Stimulated activated CD4-positive, alpha-beta T cell treated with anti-CD3 and anti-CD28 coated beads, Interleukin-4, amount 100 ng/mL, for 1 hour (primary cell): ENCODE data around the gene NOL4L.

Experiments used
- DNase-seq: peaks from one replicate; pipeline ENCODE4 v3.0.0-alpha.2; 2020

NOL4L gene

DNA sequence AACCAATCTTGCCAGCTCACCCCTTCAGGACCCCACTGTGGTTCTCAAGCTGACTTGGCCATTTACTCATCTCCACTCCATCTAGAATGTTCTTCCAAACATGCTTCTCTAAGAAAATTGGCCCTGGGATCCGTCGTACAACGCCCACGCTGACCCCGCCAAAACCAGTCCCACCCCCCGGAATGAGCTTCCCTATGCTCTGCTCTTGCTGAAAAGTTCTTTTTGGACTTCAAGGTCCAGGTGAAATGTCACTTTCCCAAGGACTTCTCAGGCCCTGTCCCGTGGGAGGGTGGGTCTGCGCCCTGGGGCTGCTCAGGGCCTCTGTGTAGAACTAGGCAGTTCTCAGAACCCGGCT lies 9.9 kb downstream of the NOL4L start:
- no peak for DNase-seq

DNA sequence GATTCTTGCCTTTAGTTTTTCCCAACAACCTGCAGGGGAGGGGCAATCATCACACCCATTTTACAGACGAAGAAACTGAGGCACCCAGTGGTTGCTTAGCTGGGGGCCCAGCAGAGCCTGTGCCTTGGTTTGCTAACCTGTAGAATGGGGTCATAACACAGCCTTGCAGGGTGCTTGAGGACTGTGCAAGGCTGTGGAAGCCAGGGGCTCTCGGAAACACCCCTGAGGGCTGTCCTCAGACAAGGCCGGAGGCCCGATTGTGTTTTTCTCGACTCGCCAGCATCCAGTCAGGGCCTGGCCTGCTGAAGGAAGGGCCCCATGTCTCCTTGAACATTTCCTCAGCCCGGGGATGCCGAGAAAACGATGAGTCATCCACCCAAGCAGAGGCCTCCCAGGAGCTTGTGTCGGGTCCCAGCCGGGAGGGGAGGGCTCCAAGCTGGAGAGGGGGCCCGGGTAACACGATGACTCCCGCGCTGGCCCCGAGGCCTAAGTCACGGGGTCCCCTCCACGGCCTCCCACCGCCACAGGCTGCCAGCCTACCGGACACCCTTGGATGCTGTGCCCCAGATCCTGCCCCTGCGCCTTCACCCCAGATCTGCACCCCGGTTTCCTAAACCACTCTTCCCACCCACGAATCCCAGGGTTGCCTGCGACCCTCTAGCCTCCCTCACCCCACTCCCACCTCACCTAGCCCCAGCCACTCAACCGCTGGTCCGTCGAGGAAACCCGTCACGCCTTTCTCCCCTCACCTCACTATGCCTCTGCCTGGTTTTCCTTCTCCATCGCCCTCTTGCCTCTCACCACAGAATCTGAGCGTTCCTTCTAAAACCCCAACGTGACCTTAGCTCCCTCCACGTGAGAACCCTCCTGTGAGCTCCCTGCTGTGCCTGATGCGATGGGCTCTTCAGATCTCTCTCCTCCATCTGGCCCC lies 10.6 kb downstream of the NOL4L start:
- peak; percentile 41 for DNase-seq

DNA sequence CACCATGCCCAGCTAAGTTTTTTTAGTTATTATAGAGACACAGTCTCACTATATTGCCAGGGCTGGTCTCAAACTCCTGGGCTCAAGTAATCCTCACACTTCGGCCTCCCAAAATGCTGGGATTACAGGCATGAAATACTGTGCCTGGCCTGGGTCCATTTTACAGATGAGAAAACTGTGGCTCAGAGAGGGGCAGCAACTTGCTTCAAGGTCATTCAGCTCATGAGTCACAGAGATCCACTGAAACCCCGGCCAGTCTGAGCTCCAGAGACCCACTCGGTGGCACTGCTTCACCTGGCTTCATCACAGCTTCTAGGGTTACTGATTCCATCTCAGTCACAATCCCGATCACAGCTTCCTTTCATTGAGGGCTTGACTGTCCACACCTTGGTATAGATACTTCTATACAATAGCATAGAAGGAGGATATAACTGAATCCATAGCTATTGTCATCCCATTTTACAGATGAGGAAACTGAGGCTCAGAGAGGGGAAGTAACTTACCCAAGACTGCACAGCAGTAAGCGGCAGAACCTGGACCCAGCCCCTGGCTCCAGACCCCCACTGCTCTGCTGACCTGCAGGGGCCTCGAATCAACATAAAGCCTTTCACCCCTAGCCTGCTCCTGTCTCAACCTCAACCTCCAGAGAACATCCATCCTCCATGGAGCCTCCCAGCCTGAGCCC lies 11.8 kb downstream of the NOL4L start:
- DNase-seq: no peak

DNA sequence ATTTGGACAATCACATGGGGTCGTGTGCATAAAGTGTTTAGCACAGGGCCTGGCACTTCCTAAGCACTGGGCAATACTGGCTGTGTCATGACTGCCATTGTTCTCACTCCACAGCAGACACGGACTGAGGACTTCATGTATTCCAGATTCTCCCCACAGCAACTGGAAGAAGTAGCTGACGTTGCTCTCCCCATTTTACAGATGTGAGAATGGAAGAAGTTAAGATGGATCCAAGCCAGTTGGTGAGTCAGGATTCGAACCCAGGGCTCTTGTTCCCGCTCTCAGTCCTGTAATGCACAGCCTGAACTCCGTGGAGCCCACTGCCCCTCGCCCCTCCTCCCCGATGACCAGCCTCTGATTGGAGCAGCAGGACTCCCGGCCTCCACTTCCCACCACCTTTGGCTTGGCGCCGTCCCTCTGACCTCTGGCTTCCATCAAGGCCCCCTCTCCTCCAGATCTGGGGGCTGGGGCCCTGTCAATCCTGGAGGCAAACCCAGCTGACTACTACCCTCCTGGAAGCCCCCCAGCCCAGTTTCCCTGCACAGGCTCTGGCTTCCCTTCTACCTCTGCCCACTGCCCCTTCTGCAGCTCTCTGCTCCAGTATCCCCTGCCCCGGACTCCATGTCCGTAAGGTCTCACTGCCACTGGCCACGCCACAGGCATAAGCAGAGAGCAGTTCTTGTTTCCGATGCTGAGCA lies 12.7 kb downstream of the NOL4L start:
- no peak for DNase-seq

DNA sequence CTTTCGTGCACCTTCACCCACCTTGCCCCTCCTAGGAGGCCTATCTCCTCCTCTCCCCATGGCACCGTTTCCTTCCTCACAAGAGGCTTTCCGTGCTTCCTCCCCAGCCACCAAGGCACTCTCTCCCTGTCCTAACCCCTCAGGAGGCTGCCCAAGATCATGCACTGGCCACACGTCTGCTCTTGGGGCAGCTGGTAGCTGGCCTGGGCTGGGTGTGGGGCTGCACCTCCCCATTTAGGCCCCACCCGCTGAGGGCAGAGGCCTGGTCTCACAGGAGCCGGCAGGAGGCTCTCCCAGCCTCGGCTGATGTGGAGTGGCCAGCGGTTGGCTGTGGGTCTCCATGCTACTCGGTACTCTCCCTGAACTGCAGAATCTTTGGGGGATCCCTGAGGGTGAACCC lies 13.6 kb downstream of the NOL4L start:
- DNase-seq: no peak

DNA sequence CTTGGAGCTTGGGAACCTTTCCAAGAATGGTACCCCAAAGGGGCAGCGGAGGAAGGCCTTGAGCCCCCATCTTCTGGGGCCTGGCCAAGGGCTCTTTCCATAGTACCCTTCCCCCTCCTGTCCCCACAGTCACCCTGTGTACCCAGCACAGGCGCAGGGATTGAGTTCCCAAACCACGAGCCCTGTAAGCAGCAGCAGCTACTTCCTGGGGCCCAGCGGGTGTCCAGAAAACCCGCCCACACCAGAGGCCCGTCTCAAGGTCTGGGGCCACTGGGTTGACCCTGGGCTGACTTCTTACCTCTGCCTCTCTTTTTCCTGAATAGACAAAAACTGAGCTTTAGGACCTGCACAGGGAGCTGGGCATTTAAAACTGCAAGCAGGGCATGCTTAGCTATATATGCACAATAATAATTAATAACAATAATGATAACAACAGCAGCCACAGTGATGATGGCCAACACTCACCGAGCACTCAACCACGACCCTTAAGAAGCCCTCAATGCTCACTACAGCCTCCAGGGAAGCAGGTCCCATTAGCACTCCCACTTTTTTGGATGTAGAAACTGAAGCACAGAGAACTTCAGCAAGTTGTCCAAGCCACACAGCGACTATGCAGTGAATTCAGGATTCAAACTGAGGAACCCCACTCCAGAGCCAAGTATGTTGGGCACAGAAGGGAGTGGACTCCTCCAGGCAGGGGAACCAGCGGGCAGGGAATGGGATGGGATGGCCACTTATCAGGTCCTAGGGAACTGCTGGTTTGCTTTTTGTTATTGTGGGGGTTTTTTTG lies 14.5 kb downstream of the NOL4L start:
- no peak for DNase-seq

DNA sequence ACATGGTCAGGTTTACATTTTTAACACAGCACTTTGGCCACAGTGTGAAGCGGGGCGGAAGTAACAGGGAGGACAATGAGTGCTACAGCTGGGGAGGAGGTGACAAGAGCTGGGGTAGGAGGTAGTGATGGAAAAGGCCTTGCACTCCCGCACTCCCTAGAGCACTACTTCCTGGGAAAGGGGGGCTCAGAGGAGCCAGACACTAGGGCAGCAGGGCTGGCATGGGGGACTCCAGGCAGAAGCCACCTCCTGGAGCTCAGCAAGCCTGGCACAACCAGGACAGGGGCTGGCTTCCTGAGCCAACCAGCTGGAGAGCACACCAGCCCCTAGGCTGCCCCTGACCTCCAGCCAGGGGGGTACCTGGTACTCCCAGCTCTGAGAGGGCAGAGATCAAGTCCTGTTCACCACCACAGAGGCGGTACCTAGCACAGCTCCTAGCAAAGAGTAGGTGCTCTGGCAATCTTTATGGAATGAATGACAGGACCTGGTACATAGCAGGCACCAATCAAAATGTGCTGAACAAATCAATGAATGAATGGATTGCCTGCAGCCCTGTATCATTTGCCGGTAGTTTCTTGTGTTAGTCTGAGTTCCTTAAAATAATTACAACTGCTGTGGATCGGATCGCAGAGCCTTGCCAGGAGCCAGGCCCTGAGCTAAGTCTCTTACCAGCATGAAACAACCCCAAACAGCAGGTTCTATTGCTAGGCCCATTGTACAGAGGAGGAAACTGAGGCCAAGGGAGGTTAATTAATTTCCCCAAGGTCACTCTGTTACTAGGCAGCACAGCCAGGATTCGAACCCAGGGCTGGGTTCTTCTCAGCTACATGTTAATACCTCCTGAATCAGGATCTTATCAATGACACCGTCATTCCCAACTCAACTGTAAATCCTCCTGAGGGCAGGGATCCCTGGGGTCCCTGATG lies 15.5 kb downstream of the NOL4L start:
- no peak for DNase-seq

DNA sequence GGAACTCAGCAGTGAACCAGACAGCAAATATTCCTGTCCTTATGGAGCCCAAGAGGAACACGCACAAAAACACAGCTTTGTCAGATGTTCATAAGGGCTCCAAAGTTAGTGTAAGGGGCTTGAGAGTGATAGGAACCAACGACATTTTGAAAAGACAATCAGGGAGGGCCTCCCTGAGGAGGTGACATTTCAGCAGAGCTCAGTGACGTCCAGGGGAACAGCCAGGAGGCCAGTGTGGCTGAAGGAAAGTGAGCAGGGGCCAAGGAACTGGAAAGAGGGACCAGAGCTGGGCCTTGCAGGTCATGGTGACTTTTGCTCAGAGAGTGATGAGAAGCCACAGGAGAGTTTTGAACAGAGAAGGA lies 16.1 kb downstream of the NOL4L start:
- no peak for DNase-seq

DNA sequence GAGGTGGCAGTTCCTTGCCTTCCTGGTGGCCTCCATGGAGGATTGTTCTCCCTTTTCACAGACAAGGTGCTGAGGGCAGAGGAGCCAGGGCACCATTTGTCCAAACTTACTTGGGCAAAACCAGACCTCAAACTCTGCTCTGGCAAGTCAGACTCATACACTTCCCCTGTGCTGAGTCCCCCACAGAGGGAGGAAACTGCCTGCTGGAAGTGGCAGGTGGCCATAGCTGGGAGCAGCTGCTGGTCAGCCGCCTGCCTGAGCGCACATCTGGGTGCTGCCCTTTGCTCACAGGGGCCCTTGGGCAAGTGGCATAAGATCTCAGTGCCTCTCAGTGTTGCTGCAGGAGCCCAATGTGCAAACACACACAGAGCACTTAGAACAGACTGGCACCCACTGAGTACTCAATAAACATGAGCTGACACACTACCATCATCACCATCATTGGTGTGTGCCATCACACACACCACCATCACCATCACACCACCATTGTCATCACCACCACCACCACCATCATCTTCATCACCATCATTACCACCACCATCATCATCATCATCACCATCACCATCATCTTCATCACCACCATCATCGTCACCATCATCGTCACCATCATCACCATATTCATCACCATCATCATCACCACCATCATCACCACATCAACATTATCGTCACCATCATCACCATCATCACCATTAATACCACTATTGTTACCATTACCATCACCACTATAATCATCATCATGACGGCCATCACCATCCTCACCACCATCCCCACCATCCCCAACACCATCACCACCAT lies 17.6 kb downstream of the NOL4L start:
- no peak for DNase-seq

DNA sequence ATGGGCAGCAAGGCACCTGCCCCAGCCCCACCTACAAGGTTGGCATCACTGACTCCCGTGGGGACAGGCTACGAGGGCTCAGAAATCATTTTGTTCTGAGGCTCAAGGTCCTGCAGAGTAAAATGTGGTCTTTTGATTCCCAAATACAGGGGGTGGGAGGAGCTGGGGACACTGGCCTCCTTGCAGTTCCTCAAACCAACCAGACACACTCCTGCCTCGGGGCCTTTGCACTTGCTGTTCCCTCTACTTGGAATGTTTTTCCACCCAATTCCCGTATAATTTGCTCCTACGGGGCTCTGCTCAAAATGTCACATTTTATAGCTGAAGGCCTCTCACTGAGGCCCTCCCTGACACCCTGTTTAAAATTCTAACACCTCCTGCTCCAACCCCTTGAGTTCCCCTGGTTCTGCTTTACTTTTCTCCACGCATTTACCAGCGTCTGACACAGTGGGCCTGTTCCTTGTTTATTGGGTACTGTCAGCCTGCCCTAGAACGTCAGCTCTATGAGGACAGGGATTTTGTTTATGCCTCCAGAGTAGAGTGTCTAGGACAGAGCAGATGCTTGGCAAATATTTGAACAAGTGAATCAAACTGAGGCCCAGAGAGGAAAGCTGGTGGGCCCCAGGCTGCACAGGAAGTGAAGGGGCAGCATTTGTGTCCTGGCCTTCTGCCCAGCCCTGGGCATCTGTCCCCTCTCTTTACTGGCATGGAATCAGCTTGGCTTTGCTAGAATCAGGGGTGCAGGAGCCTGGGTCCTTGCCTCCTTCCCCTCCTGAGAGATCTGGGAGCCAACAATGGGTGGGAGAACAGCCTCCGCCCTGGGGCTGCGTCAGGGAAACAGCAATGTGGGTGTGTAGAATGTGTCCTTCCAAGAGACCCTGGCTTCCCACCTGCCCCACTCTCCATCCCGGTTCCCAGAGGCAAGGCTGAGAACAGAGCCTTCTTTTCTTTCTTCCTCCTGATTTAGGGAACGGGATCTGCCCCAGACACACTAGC lies 18.5 kb downstream of the NOL4L start:
- DNase-seq: no peak

DNA sequence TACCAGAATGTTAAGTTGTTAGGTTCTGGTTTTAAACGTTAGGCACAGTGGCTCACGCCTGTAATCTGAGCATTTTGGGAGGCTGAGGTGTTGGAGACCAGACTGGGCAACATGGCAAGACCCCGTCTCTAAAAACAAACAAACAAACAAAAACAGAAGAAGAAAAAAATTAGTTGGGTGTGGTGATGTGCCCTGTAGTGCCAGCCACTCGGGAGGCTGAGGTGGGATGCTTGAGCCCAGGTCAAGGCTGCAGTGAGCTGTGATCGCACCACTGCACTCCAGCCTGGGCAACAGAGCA lies 19.4 kb downstream of the NOL4L start:
- DNase-seq: no peak

DNA sequence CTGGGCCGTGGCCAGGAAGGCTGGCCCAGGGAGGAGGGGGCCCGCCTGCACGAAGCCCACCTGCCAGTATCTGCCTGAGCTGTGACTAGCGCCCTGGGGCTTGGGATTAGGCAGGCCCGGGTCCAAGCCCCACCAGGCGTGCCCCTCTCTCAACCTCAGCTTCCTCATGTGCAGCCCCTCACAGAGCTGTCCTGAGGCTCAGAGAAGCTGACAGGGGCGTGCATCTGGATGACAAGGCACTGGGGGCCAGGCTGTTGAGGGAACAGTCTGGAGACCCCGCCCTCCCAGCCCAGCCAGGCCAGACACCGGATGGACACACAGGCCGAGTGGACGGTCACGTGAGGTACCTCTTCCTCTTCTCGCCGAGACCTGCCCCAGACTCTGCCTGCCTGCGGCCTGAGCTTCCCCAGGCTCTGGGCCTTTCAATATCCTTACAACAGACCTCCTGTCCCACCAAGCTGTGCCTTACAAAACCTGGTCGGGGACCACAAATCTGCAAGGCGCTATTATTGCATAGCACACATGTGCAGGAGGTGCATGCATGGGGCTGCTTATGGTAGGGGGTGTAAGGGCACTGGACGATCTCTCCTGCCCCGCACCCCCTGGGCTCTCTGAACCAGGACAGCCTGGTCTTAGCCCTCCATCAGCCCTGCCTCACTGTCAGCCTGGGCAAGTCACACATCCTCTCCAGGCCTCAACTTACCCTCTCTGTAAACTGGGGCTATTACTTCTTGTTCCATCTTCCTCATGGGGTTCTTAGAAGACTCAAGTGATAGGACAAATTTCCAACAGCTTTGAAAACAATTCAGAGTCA lies 20.0 kb downstream of the NOL4L start:
- DNase-seq: no peak

DNA sequence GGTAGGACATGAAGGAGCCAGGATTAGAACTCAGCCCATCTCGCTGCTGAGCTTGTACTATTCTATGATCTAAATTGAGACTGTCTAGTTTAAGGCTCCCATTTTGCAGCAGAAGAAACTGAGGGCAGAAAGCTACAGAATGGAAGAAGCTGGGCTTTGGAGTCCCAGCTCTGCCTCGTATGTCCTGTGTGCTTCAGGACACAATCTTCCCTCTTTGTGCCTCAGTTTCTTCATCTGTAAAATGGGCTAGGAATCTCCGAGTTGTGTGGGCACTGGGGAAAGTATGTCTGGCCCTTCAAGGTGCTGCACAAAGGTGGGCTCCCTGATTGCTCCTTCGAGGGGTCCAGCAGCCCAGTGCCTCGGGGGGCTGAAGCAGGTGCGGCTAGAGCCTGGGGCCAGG lies 20.7 kb downstream of the NOL4L start:
- no peak for DNase-seq

DNA sequence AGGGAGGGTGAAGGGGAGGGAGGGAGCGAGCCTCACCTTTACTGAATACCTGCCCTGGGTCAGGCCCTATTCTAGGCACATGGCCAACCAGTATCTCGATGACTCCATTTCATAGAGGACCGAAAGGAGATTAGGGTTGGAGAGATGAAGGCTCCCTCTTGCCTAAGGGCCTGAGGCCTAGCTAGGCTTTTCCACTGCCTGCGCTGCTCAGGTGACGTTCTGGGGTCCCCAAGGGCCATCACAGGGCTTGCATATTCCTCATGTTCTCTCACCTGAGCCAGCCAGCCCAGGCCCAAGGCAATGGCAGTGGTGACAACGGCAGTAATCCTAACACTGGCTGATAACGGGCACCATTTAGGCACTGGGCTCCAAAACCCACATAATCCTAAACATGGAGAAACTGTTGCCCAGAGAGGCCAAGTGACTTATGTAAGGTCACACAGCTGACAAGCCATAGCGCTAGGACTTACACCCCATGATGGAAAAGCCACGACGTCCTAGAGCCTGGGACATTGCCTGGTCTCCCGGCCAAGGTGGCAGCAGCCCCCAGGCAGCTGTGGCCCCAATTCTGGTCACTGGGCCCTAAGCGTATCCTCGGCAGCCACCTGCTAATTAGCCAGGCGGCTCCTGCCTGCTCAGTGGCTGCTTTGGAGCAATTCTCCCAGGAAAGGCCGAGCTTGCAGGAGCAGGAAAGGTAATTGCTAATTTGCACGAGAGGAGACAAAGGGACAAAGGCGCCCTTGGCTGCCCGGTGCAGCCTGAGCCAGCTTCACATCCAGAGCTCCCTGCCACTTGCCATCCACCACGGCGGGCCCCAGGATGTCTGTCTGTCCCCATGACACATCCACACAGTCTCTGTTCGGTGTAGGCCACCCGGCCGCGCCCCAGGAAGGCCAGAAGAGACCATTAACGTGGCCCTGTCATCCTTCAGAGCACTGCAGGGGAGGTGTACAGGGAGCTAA lies 21.5 kb downstream of the NOL4L start:
- DNase-seq: no peak

DNA sequence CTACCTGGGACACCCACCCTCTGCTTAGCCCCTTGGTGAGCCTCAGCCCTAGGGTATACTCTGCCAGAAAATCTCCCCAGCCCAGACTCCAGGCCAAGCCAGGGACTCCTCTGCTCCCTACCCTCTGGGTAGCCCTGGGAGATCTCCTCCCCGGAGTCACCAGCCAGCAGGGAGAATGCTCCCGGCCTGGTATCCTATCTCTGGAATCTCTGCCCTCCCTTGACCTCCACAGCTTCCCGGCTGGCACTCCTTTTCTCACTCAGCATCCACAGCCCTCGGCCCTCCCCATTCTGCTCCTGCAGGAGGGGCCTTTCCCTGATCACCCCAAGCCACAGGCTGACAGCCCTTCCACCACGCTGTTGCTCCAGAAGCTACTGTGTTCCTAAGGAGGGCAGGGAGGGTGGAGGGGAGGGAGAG lies 22.6 kb downstream of the NOL4L start:
- DNase-seq: no peak

DNA sequence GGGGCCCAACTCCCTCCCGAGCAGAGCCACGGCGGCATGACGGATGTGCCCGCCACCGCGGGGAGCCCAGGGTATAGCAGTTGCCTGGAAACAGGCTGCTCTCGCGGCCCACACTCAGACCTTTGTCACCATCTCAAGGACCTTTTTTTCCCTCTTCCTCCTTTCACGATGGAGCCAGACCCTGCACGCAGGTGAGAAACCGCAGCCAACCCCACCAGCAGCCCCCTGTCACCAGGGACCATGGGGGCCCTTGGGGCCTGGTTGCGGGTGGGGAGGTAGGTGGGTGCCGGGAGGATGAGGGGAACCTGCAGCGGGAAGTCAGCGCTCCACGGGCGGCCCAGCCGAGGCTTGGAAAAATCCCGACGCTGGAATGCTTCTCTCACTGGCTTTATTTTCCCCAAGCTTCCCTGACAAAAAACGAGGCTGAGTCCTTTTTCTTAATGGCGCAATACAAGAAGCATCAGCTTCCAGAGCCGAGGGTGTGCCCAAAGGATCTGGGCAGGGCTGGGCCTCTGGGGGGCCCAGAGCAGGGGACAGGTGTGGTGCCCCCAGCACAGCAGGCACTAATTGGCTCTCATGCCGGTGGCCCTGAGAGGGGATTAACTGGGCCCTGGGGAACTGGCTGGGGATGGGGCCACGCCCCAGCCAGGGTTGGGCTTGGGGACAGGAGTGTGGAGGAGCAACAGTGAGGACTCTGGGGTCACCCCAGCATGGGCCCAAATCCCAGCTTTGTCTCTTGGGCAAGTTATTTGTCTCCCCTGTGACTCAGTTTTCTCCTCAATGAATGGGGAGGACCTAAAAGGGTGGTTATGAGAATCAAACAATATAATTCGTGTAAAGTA lies 23.9 kb downstream of the NOL4L start:
- DNase-seq: peak; percentile 26

DNA sequence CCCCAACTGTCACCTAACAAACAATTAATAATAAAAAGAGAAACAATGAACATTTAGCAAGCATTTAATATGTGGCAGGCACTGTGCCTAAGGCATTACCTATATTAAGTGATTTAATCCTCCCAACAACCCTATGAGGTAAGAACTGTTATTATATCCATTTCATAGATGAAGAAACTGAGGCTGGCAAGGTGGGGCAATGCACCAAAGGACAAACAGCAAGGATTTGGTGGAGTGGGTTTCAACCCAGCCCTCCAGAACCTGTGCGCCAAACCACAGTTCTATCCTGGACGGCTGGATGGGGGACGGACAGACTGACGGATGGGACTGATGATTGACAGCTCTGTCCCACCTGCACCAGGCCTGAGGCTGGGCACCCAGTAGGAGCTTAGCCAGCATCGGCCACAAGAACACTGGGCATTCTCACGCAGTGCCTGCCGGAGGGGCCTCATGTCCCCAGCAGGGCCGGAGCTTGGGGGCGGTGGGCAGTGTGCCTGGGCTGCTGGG lies 24.6 kb downstream of the NOL4L start:
- DNase-seq: no peak
